ENCODE results near the gene SLF2. TPM values are rescaled to one million over a fixed set of nuclear protein-coding genes. Genes with fewer than 3 reads are reported as not detected.

The SLF2 gene
- total and polyA plus RNA-seq, 2 of the 13 experiments (the other 11 are each of a cell fraction or from before 2014, with no cell fraction given) = 12.2 to 48.1 TPM

- TF ChIP-seq HIC2 (CRISPR knock-in tag; IDR thresholded peaks at IDR 0.05; ENCODE audit: low read depth) (peak; percentile 92), ZNF615 (CRISPR knock-in tag; IDR thresholded peaks at IDR 0.05; ENCODE audit: borderline replicate concordance) (0 out of 2 replicates have a peak, but pooled peaks have one; percentile 60), ZNF644 (CRISPR knock-in tag; IDR thresholded peaks at IDR 0.05; ENCODE audit: low read depth) (no peak), RAD21 (CRISPR knock-in tag; IDR thresholded peaks at IDR 0.05) (peak; percentile 77), ZNF552 (CRISPR knock-in tag; IDR thresholded peaks at IDR 0.05; ENCODE audit: borderline replicate concordance) (peak; percentile 35; the same call in 1 of the 2 replicates), KMT2A (CRISPR knock-in tag; IDR thresholded peaks at IDR 0.05) (0 out of 2 replicates have a peak, but pooled peaks have one; percentile 24), EEA1 (CRISPR knock-in tag; IDR thresholded peaks at IDR 0.05; ENCODE audit: borderline replicate concordance) (no peak), ZFP36L1 (CRISPR knock-in tag; IDR thresholded peaks at IDR 0.05) (no peak), CBX5 (CRISPR knock-in tag; IDR thresholded peaks at IDR 0.05; ENCODE audit: borderline replicate concordance) (0 out of 2 replicates have a peak, but pooled peaks have one; percentile 13), RFXANK (CRISPR knock-in tag; IDR thresholded peaks at IDR 0.05) (0 out of 2 replicates have a peak, but pooled peaks have one; percentile 26), MNT (IDR thresholded peaks at IDR 0.05) (0 out of 2 replicates have a peak, but pooled peaks have one; percentile 7), GATAD1 (CRISPR knock-in tag; IDR thresholded peaks at IDR 0.05) (peak; percentile 19; the same call in 1 of the 2 replicates), ZNF136 (CRISPR knock-in tag; IDR thresholded peaks at IDR 0.05; ENCODE audit: low read depth) (peak; percentile 64; the same call in 1 of the 2 replicates)
- TF ChIP-seq, protein P1, sequence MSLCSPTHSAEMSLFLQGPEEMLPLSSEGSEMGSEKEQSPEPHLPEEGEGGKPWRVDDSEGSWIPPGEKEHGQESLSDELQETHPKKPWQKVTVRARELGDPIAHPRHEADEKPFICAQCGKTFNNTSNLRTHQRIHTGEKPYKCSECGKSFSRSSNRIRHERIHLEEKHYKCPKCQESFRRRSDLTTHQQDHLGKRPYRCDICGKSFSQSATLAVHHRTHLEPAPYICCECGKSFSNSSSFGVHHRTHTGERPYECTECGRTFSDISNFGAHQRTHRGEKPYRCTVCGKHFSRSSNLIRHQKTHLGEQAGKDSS (CRISPR knock-in tag; IDR thresholded peaks at IDR 0.05; ENCODE audit: borderline replicate concordance, low read depth) = 0 out of 2 replicates have a peak, but pooled peaks have one; percentile 31
- TF ChIP-seq, protein P2, sequence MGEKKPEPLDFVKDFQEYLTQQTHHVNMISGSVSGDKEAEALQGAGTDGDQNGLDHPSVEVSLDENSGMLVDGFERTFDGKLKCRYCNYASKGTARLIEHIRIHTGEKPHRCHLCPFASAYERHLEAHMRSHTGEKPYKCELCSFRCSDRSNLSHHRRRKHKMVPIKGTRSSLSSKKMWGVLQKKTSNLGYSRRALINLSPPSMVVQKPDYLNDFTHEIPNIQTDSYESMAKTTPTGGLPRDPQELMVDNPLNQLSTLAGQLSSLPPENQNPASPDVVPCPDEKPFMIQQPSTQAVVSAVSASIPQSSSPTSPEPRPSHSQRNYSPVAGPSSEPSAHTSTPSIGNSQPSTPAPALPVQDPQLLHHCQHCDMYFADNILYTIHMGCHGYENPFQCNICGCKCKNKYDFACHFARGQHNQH (CRISPR knock-in tag; IDR thresholded peaks at IDR 0.05) = 0 out of 2 replicates have a peak, but pooled peaks have one; percentile 16
- TF ChIP-seq, protein P3, sequence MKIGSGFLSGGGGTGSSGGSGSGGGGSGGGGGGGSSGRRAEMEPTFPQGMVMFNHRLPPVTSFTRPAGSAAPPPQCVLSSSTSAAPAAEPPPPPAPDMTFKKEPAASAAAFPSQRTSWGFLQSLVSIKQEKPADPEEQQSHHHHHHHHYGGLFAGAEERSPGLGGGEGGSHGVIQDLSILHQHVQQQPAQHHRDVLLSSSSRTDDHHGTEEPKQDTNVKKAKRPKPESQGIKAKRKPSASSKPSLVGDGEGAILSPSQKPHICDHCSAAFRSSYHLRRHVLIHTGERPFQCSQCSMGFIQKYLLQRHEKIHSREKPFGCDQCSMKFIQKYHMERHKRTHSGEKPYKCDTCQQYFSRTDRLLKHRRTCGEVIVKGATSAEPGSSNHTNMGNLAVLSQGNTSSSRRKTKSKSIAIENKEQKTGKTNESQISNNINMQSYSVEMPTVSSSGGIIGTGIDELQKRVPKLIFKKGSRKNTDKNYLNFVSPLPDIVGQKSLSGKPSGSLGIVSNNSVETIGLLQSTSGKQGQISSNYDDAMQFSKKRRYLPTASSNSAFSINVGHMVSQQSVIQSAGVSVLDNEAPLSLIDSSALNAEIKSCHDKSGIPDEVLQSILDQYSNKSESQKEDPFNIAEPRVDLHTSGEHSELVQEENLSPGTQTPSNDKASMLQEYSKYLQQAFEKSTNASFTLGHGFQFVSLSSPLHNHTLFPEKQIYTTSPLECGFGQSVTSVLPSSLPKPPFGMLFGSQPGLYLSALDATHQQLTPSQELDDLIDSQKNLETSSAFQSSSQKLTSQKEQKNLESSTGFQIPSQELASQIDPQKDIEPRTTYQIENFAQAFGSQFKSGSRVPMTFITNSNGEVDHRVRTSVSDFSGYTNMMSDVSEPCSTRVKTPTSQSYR (CRISPR knock-in tag; IDR thresholded peaks at IDR 0.05; ENCODE audit: borderline replicate concordance) = no peak; the same call in 1 of the 2 replicates
- TF ChIP-seq, protein P4, sequence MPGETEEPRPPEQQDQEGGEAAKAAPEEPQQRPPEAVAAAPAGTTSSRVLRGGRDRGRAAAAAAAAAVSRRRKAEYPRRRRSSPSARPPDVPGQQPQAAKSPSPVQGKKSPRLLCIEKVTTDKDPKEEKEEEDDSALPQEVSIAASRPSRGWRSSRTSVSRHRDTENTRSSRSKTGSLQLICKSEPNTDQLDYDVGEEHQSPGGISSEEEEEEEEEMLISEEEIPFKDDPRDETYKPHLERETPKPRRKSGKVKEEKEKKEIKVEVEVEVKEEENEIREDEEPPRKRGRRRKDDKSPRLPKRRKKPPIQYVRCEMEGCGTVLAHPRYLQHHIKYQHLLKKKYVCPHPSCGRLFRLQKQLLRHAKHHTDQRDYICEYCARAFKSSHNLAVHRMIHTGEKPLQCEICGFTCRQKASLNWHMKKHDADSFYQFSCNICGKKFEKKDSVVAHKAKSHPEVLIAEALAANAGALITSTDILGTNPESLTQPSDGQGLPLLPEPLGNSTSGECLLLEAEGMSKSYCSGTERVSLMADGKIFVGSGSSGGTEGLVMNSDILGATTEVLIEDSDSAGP (CRISPR knock-in tag; IDR thresholded peaks at IDR 0.05; ENCODE audit: borderline replicate concordance) = peak; percentile 56
Measured at GRCh38 chr10:101012525-101013364, 100.0 kb downstream of the SLF2 start (continued).

All from HepG2 (cell line).